ENCODE data around the gene EXOC4.
"Not testable (repeated sequence)": the region's sequence is repeated elsewhere in the genome, so short reads cannot be mapped to it uniquely, and the experiment has no call there.

The EXOC4 gene

GRCh38 chr7:133773601-133774000 is 520.7 kb downstream of the EXOC4 start:
- DNase-seq = no peak

GRCh38 chr7:133775201-133775600 is 522.3 kb downstream of the EXOC4 start:
- no peak for DNase-seq

DNA sequence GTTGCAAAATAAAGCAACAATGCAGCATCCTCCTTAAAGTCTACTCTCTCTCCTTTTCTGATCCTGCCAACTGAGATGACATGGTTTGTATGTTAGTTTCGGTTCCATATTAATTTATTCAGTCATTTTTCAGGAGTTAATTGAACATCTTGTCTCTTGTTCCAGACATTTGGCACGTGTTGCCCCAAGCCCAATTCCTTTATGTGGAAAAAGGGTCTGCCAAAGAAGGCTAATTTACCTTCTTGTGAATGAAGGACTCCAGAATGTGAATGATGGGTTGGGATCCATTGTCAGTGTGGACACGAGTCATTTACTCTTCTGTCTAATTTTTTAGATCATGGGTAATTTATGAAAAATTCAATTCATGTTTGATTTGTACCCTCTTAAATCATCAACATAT is 523.4 kb downstream of the EXOC4 start:
- no peak for DNase-seq

- no peak for DNase-seq
Measured at GRCh38 chr7:133777701-133778100, 524.8 kb downstream of the EXOC4 start.

DNA sequence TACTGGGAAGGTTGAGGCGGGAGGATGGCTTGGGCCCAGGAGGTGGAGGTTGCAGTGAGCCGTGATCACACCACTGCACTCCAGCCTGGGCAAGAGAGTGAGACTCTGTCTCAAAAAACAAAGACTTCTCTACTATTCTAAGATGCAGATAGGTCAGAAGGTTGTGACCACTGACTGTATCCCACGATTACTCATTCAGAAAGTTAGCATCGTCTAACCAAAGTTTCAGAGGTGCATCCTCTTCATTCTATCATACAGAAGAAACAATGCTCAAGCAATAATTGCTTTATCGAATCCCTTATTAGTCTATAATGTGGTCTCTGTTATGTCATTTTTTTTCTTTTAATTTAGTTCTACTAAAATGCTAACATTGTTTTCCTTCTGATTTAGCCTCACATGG is 525.6 kb downstream of the EXOC4 start:
- no peak for DNase-seq

DNA sequence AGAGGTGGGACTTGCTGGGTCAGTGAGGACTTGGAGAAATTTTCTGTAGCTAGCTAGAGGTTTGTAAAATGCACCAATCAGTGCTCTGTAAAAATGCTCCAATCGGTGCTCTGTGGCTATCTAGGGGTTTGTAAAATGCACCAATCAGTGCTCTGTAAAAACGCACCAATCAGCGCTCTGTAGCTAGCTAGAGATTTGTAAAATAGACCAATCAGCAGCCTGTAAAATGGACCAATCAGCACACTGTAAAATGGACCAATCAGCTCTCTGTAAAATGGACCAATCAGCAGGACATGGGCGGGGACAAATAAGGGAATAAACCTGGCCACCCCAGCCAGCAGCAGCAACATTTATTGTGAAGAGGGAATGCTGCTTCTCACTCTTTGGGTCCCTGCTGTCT is 526.7 kb downstream of the EXOC4 start:
- DNase-seq = not testable (repeated sequence)

- DNase-seq = no peak
Measured at GRCh38 chr7:133780912-133781311, 528.0 kb downstream of the EXOC4 start.

DNA sequence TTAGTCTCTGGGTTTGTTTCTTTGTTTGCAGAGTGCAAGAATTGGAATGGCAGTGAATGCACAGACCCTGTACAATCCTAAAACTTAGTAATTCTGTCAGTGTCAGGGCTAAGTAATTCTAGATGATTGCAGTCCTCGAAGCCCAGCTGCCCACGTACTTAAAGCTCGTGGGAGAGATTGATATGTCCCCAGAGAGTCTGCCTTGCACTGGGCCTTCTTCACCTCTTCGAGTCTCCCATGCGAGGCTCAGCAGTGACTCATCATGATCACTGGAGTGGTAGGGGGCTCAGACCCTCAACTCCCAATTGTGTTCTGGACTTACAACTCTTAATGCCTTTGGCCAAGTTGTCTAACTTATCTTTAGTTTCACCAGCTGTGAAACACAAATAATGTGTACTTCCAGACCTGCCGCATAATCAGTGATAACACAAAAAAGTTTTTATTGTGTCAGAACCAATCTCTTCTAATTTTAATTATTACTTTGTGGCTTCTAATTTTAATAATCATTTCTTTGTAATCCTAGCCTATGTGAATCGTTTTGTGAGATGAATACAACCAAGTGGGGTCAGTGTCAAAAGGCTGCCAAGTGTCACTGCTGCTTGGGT is 528.7 kb downstream of the EXOC4 start:
- peak; percentile 48 for DNase-seq

- DNase-seq = no peak
Measured at GRCh38 chr7:133782470-133782869, 529.6 kb downstream of the EXOC4 start.

GRCh38 chr7:133783276-133783675 is 530.4 kb downstream of the EXOC4 start:
- no peak for DNase-seq

- DNase-seq = peak; percentile 43
Measured at GRCh38 chr7:133784486-133785001, 531.7 kb downstream of the EXOC4 start.

DNA sequence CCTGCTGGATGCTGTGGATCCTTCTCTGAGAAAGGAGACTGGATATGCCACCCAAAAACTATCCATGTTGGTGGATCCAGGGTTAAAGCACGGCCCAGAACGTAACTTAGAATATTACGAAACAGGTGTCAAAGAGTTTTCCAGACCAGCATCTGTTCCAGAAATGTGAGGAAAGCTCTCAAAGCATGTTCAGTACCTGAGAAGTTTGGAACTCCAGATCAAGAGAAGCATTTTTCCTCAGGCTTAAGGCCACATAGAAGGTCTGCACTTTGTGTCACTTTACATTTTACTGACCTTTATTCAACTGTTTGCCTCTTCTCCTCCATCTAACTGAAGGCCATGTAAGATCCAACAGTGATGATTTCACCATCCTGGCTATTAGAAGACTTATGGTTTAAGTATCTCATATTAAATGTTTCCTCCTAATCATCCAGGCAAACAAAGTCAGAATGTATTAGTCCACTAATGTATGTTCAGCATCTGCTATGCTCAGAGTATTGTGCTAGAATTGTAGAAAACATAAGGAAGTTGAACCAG is 533.6 kb downstream of the EXOC4 start:
- DNase-seq = no peak

- DNase-seq = peak; percentile 61
Measured at GRCh38 chr7:133789974-133790373, 537.1 kb downstream of the EXOC4 start.

- DNase-seq = no peak
Measured at GRCh38 chr7:133790911-133791310, 538.0 kb downstream of the EXOC4 start.

GRCh38 chr7:133794479-133794878 is 541.6 kb downstream of the EXOC4 start:
- DNase-seq = peak; percentile 89

DNA sequence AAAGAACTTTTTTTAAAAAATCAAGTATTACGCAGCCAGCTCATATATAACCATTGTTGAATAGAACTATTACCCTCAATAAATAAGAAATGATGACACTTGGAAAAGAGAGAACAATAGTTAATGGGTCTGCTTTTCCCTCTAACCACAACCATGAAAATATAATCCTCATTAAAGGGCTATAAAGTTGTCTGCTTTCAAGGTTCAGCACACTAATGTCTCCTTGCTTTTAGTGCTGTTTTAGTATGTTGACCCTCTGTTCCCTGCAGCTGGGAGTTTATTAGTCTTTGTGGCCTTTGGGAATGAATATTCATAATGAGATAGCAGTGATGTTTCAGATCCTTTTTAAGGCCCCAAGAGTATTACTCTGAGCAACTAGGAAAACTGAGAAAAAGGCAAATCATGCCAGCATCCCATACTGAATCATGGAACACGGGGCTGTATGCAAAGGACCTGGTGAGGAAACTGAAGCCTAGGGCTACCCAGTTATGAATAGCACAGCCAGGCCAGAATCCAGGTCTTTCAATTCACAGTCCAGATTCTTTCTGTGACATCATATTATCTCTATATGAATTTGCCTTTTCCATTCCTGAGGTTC is 542.3 kb downstream of the EXOC4 start:
- peak; percentile 20 for DNase-seq

DNA sequence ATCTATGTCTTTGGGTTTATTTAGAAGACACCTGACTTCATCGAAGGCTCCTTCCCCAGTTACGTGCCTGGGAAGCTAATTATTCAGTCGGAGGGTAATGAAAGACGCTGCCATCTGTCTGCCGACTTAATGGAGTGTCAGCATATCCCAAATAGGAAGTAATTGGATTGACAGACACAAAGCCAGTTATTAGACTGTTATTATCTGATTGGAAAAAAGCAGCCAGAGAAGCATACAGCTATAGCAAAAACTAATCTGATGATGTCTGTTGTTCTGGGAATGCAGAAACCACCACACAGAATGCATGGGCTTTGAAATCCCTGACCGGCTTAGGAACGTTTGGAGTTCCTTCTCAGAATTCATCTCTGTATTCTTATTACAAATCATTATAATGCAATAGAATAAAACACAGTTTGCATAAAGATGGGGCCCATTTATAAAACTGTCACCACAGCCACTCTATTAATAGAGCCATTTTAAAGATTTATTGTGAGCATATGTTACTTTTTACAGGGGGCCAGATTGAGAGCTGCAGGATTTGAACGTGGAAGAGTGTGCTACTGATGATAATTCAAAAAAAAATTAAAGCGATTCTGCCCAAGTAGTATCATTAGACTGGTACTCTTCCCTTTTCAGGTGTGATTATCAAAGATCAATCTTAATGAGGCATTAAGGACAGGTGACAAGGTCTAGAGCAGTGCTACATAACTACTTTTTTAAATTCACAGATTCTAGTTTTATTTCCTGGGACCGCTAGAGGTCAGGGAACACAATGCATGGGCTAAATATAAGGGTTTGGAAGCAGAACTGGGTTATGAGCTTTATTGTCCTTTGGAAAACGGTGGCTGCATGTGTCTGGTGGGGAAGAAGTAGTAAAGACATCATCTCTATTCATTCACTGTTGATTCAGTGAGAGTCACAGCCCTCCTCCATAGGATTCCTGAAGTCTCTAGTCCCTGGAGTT is 544.2 kb downstream of the EXOC4 start:
- DNase-seq = peak; percentile 87

DNA sequence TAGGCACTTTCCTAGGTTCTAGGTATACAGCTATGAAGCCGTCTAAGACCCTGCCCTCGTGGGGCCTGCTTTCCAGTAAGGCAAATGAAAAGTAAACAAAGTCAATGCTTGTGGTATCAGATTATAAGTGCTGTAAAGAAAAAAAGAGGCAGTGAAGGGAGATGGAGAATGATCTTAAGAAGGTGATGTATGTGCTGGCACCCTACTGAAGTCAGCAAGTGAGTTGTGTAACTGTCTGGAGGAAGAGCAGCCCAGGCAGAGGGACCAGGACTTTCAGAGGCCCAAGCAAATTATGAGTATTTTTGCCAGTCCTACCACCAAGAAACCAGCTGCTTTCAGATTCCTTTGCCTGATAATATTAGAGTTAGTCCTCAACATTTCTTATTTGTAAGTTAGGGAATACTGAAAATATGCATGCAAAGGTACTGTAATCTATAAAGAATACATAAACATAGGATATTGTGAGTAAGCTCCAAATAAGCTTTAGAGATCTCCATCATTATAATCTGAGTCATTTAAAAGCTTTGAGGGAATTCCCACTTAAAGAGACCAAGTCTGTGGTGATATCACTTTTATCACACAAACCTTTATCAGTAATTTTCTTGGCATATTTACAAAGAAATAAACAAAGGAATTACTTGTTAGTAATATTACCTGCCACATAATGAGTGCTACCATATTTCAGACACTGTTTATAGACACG is 545.1 kb downstream of the EXOC4 start:
- no peak for DNase-seq

DNA sequence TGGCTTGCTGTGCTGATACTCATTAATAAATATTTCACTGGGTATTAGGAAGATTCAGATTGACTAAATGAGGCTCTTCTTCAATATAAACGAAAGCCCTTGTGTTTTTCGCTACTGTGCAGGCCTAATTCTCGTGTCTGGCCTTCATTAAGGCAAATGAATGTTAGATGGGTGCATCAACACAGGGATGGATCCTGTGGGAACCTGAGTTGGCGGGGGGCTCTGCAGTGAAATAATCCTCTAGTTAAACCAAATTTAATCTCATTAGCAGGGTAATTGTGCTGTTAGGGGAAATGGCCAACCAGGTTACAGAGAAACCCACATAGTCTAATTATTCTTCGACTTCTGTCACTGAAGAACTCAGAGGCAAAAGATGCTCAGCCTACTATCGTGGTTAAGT is 548.5 kb downstream of the EXOC4 start:
- no peak for DNase-seq

GRCh38 chr7:133804127-133804526 is 551.2 kb downstream of the EXOC4 start:
- no peak for DNase-seq

DNA sequence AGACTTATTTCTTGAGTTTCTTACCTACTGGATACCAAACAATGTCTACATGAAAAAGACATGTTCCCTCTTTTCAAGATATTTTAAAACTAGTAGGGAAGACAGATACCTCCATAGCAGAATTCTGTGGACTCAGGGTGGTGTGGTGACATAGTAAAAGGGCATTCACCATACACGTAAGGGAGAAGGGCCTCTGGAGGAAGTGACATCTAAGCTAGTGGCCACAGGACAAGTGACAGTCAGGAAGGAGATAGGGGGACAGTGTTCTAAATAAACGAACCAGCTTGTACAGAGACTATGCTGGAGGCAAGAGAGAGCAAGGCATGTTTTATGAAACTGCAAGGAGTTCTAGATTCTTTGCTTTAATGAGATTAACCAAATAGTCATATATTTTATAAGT is 552.5 kb downstream of the EXOC4 start:
- no peak for DNase-seq

- DNase-seq = no peak
Measured at GRCh38 chr7:133807624-133808492, 555.0 kb downstream of the EXOC4 start.

Data from NCI-H2171 treated with DMSO at 0.1 percent for 48 hours (cell line).